ENCODE measurements around the gene DOCK2. TPM values are rescaled to one million over a fixed set of nuclear protein-coding genes. Genes with fewer than 3 reads are reported as not detected.

DOCK2 gene
- total and polyA plus RNA-seq, 2 of the 8 experiments (the other 6 are each of a cell fraction or from before 2014, with no cell fraction given), result 3.9 to 5.7 TPM

GRCh38 chr5:169798906-169799660 is 162.0 kb downstream of the DOCK2 start:
- no peak overlapping the region for H2AK5ac ChIP-seq (ENCODE audit: low read depth, low read length)
- H3K14ac ChIP-seq (ENCODE audit: insufficient read length), result no peak overlapping the region
- H3K79me2 ChIP-seq (ENCODE audit: control insufficient read depth in 1 of 2, insufficient read depth in 2 of 2, low read length in 2 of 2), result no peaks in the 10 kb centered on the region
- H4K91ac ChIP-seq (replicated peaks; ENCODE audit: insufficient read length, low read length), result no peak overlapping the region
- ChIA-PET CTCF (ENCODE audit: partially characterized antibody) (interaction anchor here (0.6 to 1.6 kb wide), 6 partner anchors 10 to 272 kb away, joined by 3 to 7 read pairs (median 3); partner anchors contain the start of gene INSYN2B), POLR2A (ENCODE audit: partially characterized antibody) (no interaction called here)
- H2BK20ac ChIP-seq (ENCODE audit: low read length), result no peak overlapping the region
- H4K20me1 ChIP-seq (replicated peaks in 1 of 2; ENCODE audit: control insufficient read depth in 1 of 2, insufficient read depth in 2 of 2, low read length in 2 of 2), result no peaks in the 10 kb centered on the region
- DNase-seq (ENCODE audit: low read depth in 1 of 2, low spot score in 2 of 2), result no peak
- no peak overlapping the region for H2BK120ac ChIP-seq (replicated peaks; ENCODE audit: low read depth, low read length)
- H3K36me3 ChIP-seq (ENCODE audit: control insufficient read depth in 2 of 4, insufficient read depth in 4 of 4, low read length in 3 of 4), result no peaks in the 10 kb centered on the region
- H2AFZ ChIP-seq (ENCODE audit: low read length), result no peak overlapping the region
- peaks cover 0 to 3% (median 0%) of the 10 kb centered on the region in 4 experiments; a peak in 2 of 7 replicates for H3K4me1 ChIP-seq (replicated peaks in 1 of 4; ENCODE audit: control insufficient read depth in 3 of 4, insufficient read depth in 4 of 4, low read length in 3 of 4)
- FAIRE-seq, result no peak
- no peak overlapping the region for H3K56ac ChIP-seq (replicated peaks; ENCODE audit: insufficient read length, low read depth, low read length)
- H3K23me2 ChIP-seq (ENCODE audit: low read depth, low read length), result no peaks in the 10 kb centered on the region
- no peaks in the 10 kb centered on the region for H3K27me3 ChIP-seq (replicated peaks in 1 of 4; ENCODE audit: control insufficient read depth in 3 of 4, extremely low read depth in 1 of 4, insufficient read depth in 3 of 4, low read length in 3 of 4)
- no peak overlapping the region for H4K5ac ChIP-seq (ENCODE audit: insufficient read length, low read depth, low read length)
- no peaks in the 10 kb centered on the region for H3K79me1 ChIP-seq (ENCODE audit: low read depth, low read length)
- H3K27ac ChIP-seq (ENCODE audit: low read depth, low read length), result no peak overlapping the region
- WGBS, 2 experiments (ENCODE audit: extremely low coverage in 1 of 2, insufficient coverage in 1 of 2, insufficient read length in 1 of 2, insufficient replicate concordance in 2 of 2, low coverage in 1 of 2, low lambda C conversion rate in 2 of 2, missing lambda C conversion rate in 1 of 2), result 74% methylated on average over 4 of the region's 4 CpGs; no CpG with 5 or more reads in 1 of the 2 experiments
- no peak overlapping the region for H3K23ac ChIP-seq (ENCODE audit: insufficient read length)
- H3K9ac ChIP-seq (replicated peaks in 1 of 4; ENCODE audit: extremely low read depth in 1 of 4, low read depth in 3 of 4, low read length in 3 of 4), result no peak overlapping the region
- no peak overlapping the region for H3K4me2 ChIP-seq (ENCODE audit: insufficient read depth in 1 of 2, low read depth in 2 of 2, low read length in 2 of 2)
- H3K18ac ChIP-seq (ENCODE audit: extremely low read depth, low read length), result no peak overlapping the region
- no peak overlapping the region for H2BK12ac ChIP-seq (ENCODE audit: low read depth, low read length)
- H3K4me3 ChIP-seq (ENCODE audit: extremely low read depth in 1 of 4, insufficient read depth in 2 of 4, low read depth in 3 of 4, low read length in 4 of 4), result no peak overlapping the region
- no peak overlapping the region for H2BK15ac ChIP-seq (ENCODE audit: low read length)
- no peak overlapping the region for H3K4ac ChIP-seq (replicated peaks; ENCODE audit: insufficient read length, low read depth, low read length)
- no peak overlapping the region for H4K8ac ChIP-seq (ENCODE audit: extremely low read depth, insufficient read depth, low read length)
- no peak overlapping the region for H2BK5ac ChIP-seq (ENCODE audit: low read depth, low read length)
- no peaks in the 10 kb centered on the region for H3K9me3 ChIP-seq (ENCODE audit: insufficient read depth in 2 of 2, low read depth in 1 of 2, low read length in 1 of 2)
- TF ChIP-seq TAF7 (optimal IDR thresholded peaks at IDR 0.05; ENCODE audit: borderline replicate concordance, low read depth, low read length) (no peak), BCL11A (IDR thresholded peaks at IDR 0.05; ENCODE audit: low read depth in 2 of 2, low read length in 2 of 2) (no peak), GTF2F1 (IDR thresholded peaks at IDR 0.05; ENCODE audit: borderline replicate concordance, low read depth, low read length) (no peak), CREB1 (IDR thresholded peaks at IDR 0.05) (no peak), JUND (IDR thresholded peaks at IDR 0.05; ENCODE audit: low read length) (no peak), E2F6 (IDR thresholded peaks at IDR 0.05) (no peak), CBX8 (IDR thresholded peaks at IDR 0.05; ENCODE audit: borderline replicate concordance, low read depth, low read length) (no peak), JUN (IDR thresholded peaks at IDR 0.05; ENCODE audit: low read depth, low read length) (no peak), SP4 (IDR thresholded peaks at IDR 0.05; ENCODE audit: low read length) (no peak)
